22Rv1 (cell line): ENCODE data around the gene ITCH.

Experiments
- ZFX ChIP-seq: fragments of 450-650 bp; IDR thresholded peaks from 2 replicates; pipeline ENCODE4 v1.6.1; 2017; ENCODE audit warnings: antibody characterized with exemption, borderline replicate concordance
- TF ChIP-seq, protein P1 (sequence below): fragments of 450-650 bp; IDR thresholded peaks from 2 replicates; pipeline ENCODE4 v1.5.1; 2017; ENCODE audit warnings: mild to moderate bottlenecking

DNA sequence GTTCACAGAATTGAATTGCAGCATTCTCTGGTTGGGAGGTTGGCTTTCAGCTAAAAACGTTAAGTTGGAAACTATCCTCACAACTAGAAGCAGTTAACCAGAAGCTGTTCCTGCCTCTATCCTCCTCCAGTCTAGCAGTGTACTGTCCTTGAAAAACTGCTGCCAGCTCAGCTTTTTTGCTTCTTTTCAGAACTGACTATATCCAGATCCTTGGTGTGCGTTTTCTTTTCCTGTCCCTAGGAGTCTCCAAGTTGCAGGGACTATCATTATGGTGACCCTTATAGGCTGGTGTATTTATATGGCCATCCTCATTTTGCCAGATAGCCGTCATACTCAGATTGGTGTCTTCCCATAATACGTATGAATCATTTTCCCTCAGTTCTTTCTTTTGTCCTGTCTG, 5.5 kb downstream of the ITCH start:
- TF ChIP-seq, protein P1, sequence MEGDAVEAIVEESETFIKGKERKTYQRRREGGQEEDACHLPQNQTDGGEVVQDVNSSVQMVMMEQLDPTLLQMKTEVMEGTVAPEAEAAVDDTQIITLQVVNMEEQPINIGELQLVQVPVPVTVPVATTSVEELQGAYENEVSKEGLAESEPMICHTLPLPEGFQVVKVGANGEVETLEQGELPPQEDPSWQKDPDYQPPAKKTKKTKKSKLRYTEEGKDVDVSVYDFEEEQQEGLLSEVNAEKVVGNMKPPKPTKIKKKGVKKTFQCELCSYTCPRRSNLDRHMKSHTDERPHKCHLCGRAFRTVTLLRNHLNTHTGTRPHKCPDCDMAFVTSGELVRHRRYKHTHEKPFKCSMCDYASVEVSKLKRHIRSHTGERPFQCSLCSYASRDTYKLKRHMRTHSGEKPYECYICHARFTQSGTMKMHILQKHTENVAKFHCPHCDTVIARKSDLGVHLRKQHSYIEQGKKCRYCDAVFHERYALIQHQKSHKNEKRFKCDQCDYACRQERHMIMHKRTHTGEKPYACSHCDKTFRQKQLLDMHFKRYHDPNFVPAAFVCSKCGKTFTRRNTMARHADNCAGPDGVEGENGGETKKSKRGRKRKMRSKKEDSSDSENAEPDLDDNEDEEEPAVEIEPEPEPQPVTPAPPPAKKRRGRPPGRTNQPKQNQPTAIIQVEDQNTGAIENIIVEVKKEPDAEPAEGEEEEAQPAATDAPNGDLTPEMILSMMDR, result no peak
- TF ChIP-seq ZFX, result no peak
